ENCODE measurements around the gene PHOSPHO2. TPM values are rescaled to one million over a fixed set of nuclear protein-coding genes. Genes with fewer than 3 reads are reported as not detected.
A peak's percentile ranks its signal among the peaks of the same experiment; 100 is the strongest.

Gene PHOSPHO2
- total and polyA plus RNA-seq, 9 of the 15 experiments (the other 6 are each of a cell fraction or from before 2014, with no cell fraction given): 7.8 to 19.1 (median 11.7) TPM

DNA sequence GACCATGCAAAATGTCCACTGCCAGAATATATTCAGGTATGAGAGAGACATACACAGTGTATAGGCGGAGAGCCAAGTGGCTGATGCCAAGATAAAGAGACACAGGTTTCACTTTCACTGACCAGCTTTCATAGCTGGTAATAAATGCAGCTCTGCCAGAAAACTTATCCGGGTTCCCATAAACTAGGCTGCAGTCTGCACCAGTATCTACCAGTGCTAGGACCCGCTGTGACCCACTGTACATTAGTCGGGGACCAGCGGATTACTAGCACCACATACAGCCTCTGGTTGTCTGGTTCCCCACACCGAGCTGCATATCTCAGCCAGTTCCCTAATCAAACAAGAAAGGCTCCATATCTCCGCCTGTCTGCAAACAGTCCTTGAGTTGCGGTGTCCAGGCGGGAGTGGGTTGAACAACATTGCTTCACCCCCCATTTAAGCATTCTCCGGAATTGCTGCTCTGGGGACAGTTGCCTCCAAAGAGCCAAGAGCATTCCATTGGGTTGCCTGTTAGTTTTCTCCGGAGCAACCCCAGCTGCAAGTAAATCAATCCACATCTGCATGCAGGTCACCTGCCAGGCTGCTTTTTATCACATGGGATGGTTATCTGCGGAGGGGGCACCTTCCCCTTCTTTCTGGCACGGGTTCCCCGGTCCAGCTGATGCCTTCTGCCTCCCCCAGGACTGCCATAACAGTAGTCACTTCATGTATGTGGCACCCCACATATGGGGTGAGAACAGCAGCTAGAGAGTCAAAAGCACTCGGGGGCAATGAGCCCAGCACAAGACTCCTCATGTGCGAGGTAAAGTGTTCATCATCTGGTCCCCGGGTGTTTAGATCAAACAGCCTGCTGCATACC, 21.3 kb downstream of the PHOSPHO2 start (continued):
- TF ChIP-seq, protein P1, sequence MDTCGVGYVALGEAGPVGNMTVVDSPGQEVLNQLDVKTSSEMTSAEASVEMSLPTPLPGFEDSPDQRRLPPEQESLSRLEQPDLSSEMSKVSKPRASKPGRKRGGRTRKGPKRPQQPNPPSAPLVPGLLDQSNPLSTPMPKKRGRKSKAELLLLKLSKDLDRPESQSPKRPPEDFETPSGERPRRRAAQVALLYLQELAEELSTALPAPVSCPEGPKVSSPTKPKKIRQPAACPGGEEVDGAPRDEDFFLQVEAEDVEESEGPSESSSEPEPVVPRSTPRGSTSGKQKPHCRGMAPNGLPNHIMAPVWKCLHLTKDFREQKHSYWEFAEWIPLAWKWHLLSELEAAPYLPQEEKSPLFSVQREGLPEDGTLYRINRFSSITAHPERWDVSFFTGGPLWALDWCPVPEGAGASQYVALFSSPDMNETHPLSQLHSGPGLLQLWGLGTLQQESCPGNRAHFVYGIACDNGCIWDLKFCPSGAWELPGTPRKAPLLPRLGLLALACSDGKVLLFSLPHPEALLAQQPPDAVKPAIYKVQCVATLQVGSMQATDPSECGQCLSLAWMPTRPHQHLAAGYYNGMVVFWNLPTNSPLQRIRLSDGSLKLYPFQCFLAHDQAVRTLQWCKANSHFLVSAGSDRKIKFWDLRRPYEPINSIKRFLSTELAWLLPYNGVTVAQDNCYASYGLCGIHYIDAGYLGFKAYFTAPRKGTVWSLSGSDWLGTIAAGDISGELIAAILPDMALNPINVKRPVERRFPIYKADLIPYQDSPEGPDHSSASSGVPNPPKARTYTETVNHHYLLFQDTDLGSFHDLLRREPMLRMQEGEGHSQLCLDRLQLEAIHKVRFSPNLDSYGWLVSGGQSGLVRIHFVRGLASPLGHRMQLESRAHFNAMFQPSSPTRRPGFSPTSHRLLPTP (IDR thresholded peaks at IDR 0.05; ENCODE audit: borderline replicate concordance, extremely low read depth, insufficient read length): no peak
- TF ChIP-seq, protein P2, sequence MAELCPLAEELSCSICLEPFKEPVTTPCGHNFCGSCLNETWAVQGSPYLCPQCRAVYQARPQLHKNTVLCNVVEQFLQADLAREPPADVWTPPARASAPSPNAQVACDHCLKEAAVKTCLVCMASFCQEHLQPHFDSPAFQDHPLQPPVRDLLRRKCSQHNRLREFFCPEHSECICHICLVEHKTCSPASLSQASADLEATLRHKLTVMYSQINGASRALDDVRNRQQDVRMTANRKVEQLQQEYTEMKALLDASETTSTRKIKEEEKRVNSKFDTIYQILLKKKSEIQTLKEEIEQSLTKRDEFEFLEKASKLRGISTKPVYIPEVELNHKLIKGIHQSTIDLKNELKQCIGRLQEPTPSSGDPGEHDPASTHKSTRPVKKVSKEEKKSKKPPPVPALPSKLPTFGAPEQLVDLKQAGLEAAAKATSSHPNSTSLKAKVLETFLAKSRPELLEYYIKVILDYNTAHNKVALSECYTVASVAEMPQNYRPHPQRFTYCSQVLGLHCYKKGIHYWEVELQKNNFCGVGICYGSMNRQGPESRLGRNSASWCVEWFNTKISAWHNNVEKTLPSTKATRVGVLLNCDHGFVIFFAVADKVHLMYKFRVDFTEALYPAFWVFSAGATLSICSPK (IDR thresholded peaks at IDR 0.05; ENCODE audit: borderline replicate concordance): no peak
- TF ChIP-seq TCFL5 (CRISPR knock-in tag; conservative IDR thresholded peaks at IDR 0.05) (no peak), ZEB2 (IDR thresholded peaks at IDR 0.05) (0 out of 2 replicates have a peak, but pooled peaks have one; percentile 14)
